Hepatocyte (in vitro differentiated cells): ENCODE data around the gene CROCC. TPM values are rescaled to one million over a fixed set of nuclear protein-coding genes. Genes with fewer than 3 reads are reported as not detected.
A peak's percentile ranks its signal among the peaks of the same experiment; 100 is the strongest.

Experiments
- DNase-seq: peaks from one replicate; pipeline ENCODE4 v3.0.0-alpha.2; 2016; ENCODE audit warnings: low spot score
- H2AFZ ChIP-seq: fragments of 200-600 bp; sonication (generic); 2 replicates; pipeline ENCODE4 v1.6.0; 2016; ENCODE audit warnings: antibody characterized with exemption, mild to moderate bottlenecking
- H3K27ac ChIP-seq: fragments of 200-600 bp; sonication (generic); 2 replicates; pipeline ENCODE4 v1.5.1; 2016; ENCODE audit warnings: mild to moderate bottlenecking
- H3K27me3 ChIP-seq: fragments of 200-600 bp; sonication (generic); 2 replicates; pipeline ENCODE4 v1.6.1; 2016
- H3K36me3 ChIP-seq: fragments of 200-600 bp; sonication (generic); replicated peaks from 2 replicates; pipeline ENCODE4 v1.5.1; 2016; ENCODE audit warnings: low read depth; ENCODE audit not compliant: insufficient read depth
- H3K4me1 ChIP-seq: fragments of 200-600 bp; sonication (generic); 2 replicates; pipeline ENCODE4 v1.5.1; 2016; ENCODE audit warnings: mild to moderate bottlenecking, moderate library complexity; ENCODE audit not compliant: insufficient read depth
- H3K4me2 ChIP-seq: fragments of 200-600 bp; sonication (generic); 2 replicates; pipeline ENCODE4 v1.6.0; 2016
- H3K4me3 ChIP-seq: fragments of 200-600 bp; sonication (generic); 2 replicates; pipeline ENCODE4 v1.5.1; 2016; ENCODE audit warnings: mild to moderate bottlenecking
- H3K79me2 ChIP-seq: fragments of 200-600 bp; sonication (generic); 2 replicates; pipeline ENCODE4 v1.6.0; 2017; ENCODE audit warnings: mild to moderate bottlenecking
- H3K9me2 ChIP-seq: fragments of 200-600 bp; sonication (generic); replicated peaks from 2 replicates; pipeline ENCODE4 v1.6.0; 2017; ENCODE audit warnings: mild to moderate bottlenecking; ENCODE audit not compliant: insufficient read depth
- H3K9me3 ChIP-seq: fragments of 200-600 bp; sonication (generic); 2 replicates; pipeline ENCODE4 v1.5.1; 2016; ENCODE audit warnings: low read depth, mild to moderate bottlenecking
- H4K20me1 ChIP-seq: fragments of 200-600 bp; sonication (generic); 2 replicates; pipeline ENCODE4 v1.6.0; 2016; ENCODE audit warnings: mild to moderate bottlenecking; ENCODE audit not compliant: insufficient read depth, poor library complexity, severe bottlenecking
- EZH2 ChIP-seq: fragments of 200-600 bp; sonication (generic); IDR thresholded peaks from 2 replicates; pipeline ENCODE4 v1.6.1; 2016; ENCODE audit warnings: antibody characterized with exemption, mild to moderate bottlenecking, borderline replicate concordance
- EZH2phosphoT487 ChIP-seq: fragments of 200-600 bp; sonication (generic); IDR thresholded peaks from one replicate; pipeline ENCODE4 v1.6.1; 2018; ENCODE audit warnings: antibody characterized with exemption, mild to moderate bottlenecking, low read depth, moderate library complexity; ENCODE audit not compliant: unreplicated experiment, severe bottlenecking
- WGBS: methylation state at CpG from one replicate; pipeline ENCODE4 v1.1.6; 2016; ENCODE audit warnings: low lambda C conversion rate; ENCODE audit errors: missing lambda C conversion rate; 5-methylcytosine and 5-hydroxymethylcytosine counted together
- polyA plus RNA-seq: library from polyadenylated mRNA; unstranded; fragments of >200 nt; fragmentation: Nextera tagmentation; extraction: Ambion mirVana; gene quantifications from 2 replicates; pipeline ENCODE4 v1.2.1, GENCODE V29; 2016
- total RNA-seq: library from RNA; depleted of rRNA; stranded (reverse); fragments of >200 nt; gene quantifications from 2 replicates; pipeline ENCODE4 v1.2.3, GENCODE V29; 2014
- TF ChIP-seq, protein P1 (sequence below): fragments of 200-600 bp; sonication (generic); IDR thresholded peaks from 2 replicates; pipeline ENCODE4 v1.5.1; 2016; ENCODE audit warnings: antibody characterized with exemption, mild to moderate bottlenecking; ENCODE audit not compliant: poor library complexity

CROCC gene
- total and polyA plus RNA-seq, 2 experiments from 2014 or later = 21.9 to 23.0 TPM

GRCh38 chr1:17011439-17012307 is 89.9 kb downstream of the CROCC start, which contains the start of gene ATP13A2:
Gene ATP13A2, minus strand, starts transcription at chr1:17011928. Its CDS starts 190 bp downstream, at chr1:17011738.
- Histone ChIP-seq H4K20me1 (no peaks in the 10 kb centered on the region), H3K9me3 (no peaks in the 10 kb centered on the region), H3K27me3 (no peaks in the 10 kb centered on the region), H3K9me2 (no peaks in the 10 kb centered on the region), H3K4me3 (peak within 1 kb of the TSS; percentile 99), H3K27ac (no peak within 1 kb of the TSS), H2AFZ (peak within 1 kb of the TSS; percentile 78), H3K36me3 (no peaks in the 10 kb centered on the region), H3K4me1 (peaks cover 16% of the 10 kb centered on the region), H3K4me2 (peak within 1 kb of the TSS; percentile 89), H3K79me2 (peaks cover 8% of the 10 kb centered on the region)
- TF ChIP-seq EZH2phosphoT487 (no peak), EZH2 (no peak)
- TF ChIP-seq, protein P1, sequence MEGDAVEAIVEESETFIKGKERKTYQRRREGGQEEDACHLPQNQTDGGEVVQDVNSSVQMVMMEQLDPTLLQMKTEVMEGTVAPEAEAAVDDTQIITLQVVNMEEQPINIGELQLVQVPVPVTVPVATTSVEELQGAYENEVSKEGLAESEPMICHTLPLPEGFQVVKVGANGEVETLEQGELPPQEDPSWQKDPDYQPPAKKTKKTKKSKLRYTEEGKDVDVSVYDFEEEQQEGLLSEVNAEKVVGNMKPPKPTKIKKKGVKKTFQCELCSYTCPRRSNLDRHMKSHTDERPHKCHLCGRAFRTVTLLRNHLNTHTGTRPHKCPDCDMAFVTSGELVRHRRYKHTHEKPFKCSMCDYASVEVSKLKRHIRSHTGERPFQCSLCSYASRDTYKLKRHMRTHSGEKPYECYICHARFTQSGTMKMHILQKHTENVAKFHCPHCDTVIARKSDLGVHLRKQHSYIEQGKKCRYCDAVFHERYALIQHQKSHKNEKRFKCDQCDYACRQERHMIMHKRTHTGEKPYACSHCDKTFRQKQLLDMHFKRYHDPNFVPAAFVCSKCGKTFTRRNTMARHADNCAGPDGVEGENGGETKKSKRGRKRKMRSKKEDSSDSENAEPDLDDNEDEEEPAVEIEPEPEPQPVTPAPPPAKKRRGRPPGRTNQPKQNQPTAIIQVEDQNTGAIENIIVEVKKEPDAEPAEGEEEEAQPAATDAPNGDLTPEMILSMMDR = no peak
- DNase-seq = peak; percentile 95
- WGBS = 2% methylated on average over 54 of the region's 94 CpGs

DNA sequence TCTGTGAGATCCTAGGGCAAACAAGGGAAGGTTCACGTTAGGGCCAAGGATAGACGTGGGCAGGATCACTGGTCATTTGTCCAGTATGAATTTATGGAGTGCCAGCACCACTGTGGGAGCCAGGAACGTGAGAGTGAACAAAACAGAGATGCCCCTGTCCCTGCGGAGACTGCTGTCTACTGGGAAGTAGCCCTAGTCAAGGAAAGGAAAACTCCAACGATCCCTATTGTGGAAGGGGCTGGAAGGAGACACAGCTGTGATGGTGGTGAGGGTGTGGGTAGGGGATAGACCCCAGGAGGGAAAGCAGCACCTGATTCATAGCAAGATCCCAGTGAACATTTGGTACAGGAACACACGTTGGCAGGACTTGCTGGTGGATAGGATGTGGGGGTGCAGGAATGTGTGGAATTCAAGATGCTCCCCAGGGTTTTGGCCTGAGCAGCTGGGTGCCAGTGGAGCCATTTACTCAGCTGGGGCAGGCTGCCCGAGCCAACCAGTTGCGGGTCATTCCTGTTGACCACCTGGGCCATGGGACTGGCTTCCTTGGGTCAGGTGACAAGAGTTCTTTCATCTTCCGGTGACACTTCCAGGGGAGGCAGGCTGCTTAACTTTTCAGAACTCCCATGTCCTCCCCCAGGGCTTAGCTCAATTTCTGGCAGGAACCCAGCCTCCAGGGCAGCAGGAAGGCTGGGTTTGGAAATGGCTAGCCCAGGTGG is 91.2 kb downstream of the CROCC start:
- DNase-seq = no peak
- H3K27ac ChIP-seq = no peak overlapping the region
- H3K27me3 ChIP-seq = no peaks in the 10 kb centered on the region
- TF ChIP-seq EZH2phosphoT487 = no peak
- TF ChIP-seq, protein P1 = no peak
- no peak for TF ChIP-seq EZH2
- no peaks in the 10 kb centered on the region for H4K20me1 ChIP-seq
- H3K79me2 ChIP-seq = peaks cover 8% of the 10 kb centered on the region
- no peaks in the 10 kb centered on the region for H3K9me3 ChIP-seq
- no peak overlapping the region for H3K4me3 ChIP-seq
- 79% methylated on average over 9 of the region's 9 CpGs for WGBS
- no peak overlapping the region for H2AFZ ChIP-seq
- H3K4me1 ChIP-seq = peaks cover 16% of the 10 kb centered on the region
- H3K36me3 ChIP-seq = no peaks in the 10 kb centered on the region
- H3K4me2 ChIP-seq = no peak overlapping the region
- no peaks in the 10 kb centered on the region for H3K9me2 ChIP-seq

- Histone ChIP-seq H3K36me3 (no peaks in the 10 kb centered on the region), H2AFZ (no peak overlapping the region), H3K9me3 (no peaks in the 10 kb centered on the region), H3K9me2 (no peaks in the 10 kb centered on the region), H3K4me3 (no peak overlapping the region), H3K4me1 (peaks cover 16% of the 10 kb centered on the region), H3K27me3 (no peaks in the 10 kb centered on the region), H4K20me1 (no peaks in the 10 kb centered on the region), H3K4me2 (no peak overlapping the region), H3K79me2 (peaks cover 8% of the 10 kb centered on the region), H3K27ac (no peak overlapping the region)
- TF ChIP-seq, protein P1 = no peak
- TF ChIP-seq EZH2phosphoT487 (no peak), EZH2 (no peak)
- DNase-seq = no peak
- 86% methylated on average over 13 of the region's 13 CpGs for WGBS
Measured at GRCh38 chr1:17013491-17014320, 92.0 kb downstream of the CROCC start.
